CD14-positive monocyte (primary cell): ENCODE results near the gene ATP1B1. TPM values are rescaled to one million over a fixed set of nuclear protein-coding genes. Genes with fewer than 3 reads are reported as not detected.
A peak's percentile ranks its signal among the peaks of the same experiment; 100 is the strongest.

Experiments used
- DNase-seq, 3 donors: peaks; one replicate each; pipeline ENCODE4 v3.0.0-alpha.2; 2011 to 2022
- H2AFZ ChIP-seq: 2 replicates; pipeline ENCODE4 v1.6.0; 2012; ENCODE audit warnings: mild to moderate bottlenecking, low read depth, low read length, inconsistent platforms; ENCODE audit not compliant: insufficient read depth, poor library complexity, severe bottlenecking
- H3K27ac ChIP-seq, 2 donors: 1 replicate in 1 of 2; 2 replicates in 1 of 2; pipeline ENCODE4 v1.5.1; 2012 to 2013; ENCODE audit warnings: low read length in 2 of 2, control low read depth in 1 of 2, inconsistent platforms in 1 of 2, low read depth in 1 of 2, mild to moderate bottlenecking in 1 of 2
- H3K27me3 ChIP-seq, 2 donors: one replicate each; pipeline versions ENCODE4 v1.6.0 to v1.6.1; 2011 to 2013; ENCODE audit warnings: low read length in 2 of 2; ENCODE audit not compliant: control insufficient read depth in 2 of 2, insufficient read depth in 2 of 2
- H3K36me3 ChIP-seq, 2 donors: replicated peaks in 1 of 2; 1 replicate in 1 of 2; 2 replicates in 1 of 2; pipeline versions ENCODE4 v1.5.1 to v1.6.1; 2012 to 2013; ENCODE audit warnings: low read length in 2 of 2, control low read depth in 1 of 2, inconsistent platforms in 1 of 2, mild to moderate bottlenecking in 1 of 2; ENCODE audit not compliant: insufficient read depth in 2 of 2, control insufficient read depth in 1 of 2
- H3K4me1 ChIP-seq, 2 donors: 1 replicate in 1 of 2; 2 replicates in 1 of 2; pipeline versions ENCODE4 v1.5.1 to v1.6.1; 2012 to 2013; ENCODE audit warnings: low read length in 2 of 2, control low read depth in 1 of 2, inconsistent platforms in 1 of 2, mild to moderate bottlenecking in 1 of 2, moderate library complexity in 1 of 2; ENCODE audit not compliant: insufficient read depth in 2 of 2, control insufficient read depth in 1 of 2
- H3K4me2 ChIP-seq: replicated peaks from 2 replicates; pipeline ENCODE3; 2012; ENCODE audit warnings: low read length, moderate library complexity, mild to moderate bottlenecking; ENCODE audit not compliant: poor library complexity, severe bottlenecking; ENCODE audit errors: extremely low read depth
- H3K4me3 ChIP-seq, 3 experiments: fragments of 200-600 bp in 1 of 3; sonication (generic) in 1 of 3; replicated peaks in 1 of 3; 1 replicate in 2 of 3; 2 replicates in 1 of 3; pipeline ENCODE4 v1.5.1; 2011 to 2013; ENCODE audit warnings: low read length in 3 of 3, mild to moderate bottlenecking in 3 of 3, control low read depth in 2 of 3, low read depth in 2 of 3, inconsistent platforms in 1 of 3, moderate library complexity in 1 of 3
- H3K79me2 ChIP-seq: 2 replicates; pipeline ENCODE4 v1.6.0; 2012; ENCODE audit warnings: mild to moderate bottlenecking, control low read depth, inconsistent platforms, low read length, moderate library complexity; ENCODE audit not compliant: insufficient read depth
- H3K9ac ChIP-seq: 2 replicates; pipeline ENCODE4 v1.6.0; 2017; ENCODE audit warnings: low read length, mild to moderate bottlenecking; ENCODE audit not compliant: insufficient read depth, poor library complexity, severe bottlenecking
- H3K9me3 ChIP-seq, 2 donors: replicated peaks in 1 of 2; 1 replicate in 1 of 2; 2 replicates in 1 of 2; pipeline versions ENCODE4 v1.5.1 to v1.6.1; 2012 to 2013; ENCODE audit warnings: low read length in 2 of 2, control low read depth in 1 of 2; ENCODE audit not compliant: control insufficient read depth in 1 of 2, insufficient read depth in 1 of 2
- H4K20me1 ChIP-seq: 2 replicates; pipeline ENCODE4 v1.6.0; 2012; ENCODE audit warnings: mild to moderate bottlenecking, low read length, control low read depth, moderate library complexity; ENCODE audit not compliant: insufficient read depth
- H3K27ac Mint-ChIP-seq, 7 donors: one replicate each; pipeline ENCODE4 v1.8.0; 2020; ENCODE audit warnings: mild to moderate bottlenecking in 7 of 7, mixed read lengths in 7 of 7, moderate library complexity in 6 of 7, inconsistent platforms in 2 of 7
- H3K27me3 Mint-ChIP-seq, 3 donors: one replicate each; pipeline ENCODE4 v1.8.0; 2021 to 2022; ENCODE audit warnings: low read depth in 3 of 3, mild to moderate bottlenecking in 3 of 3, mixed read lengths in 3 of 3, moderate library complexity in 3 of 3, inconsistent platforms in 1 of 3
- H3K36me3 Mint-ChIP-seq, 2 donors: one replicate each; pipeline ENCODE4 v1.8.0; 2020; ENCODE audit warnings: mixed read lengths in 2 of 2, inconsistent platforms in 1 of 2, mild to moderate bottlenecking in 1 of 2
- H3K4me1 Mint-ChIP-seq: one replicate; pipeline ENCODE4 v1.8.0; 2020; ENCODE audit warnings: mild to moderate bottlenecking, mixed read lengths
- H3K4me3 Mint-ChIP-seq, 2 donors: one replicate each; pipeline ENCODE4 v1.8.0; 2020; ENCODE audit warnings: mild to moderate bottlenecking in 2 of 2, mixed read lengths in 2 of 2, moderate library complexity in 1 of 2
- H3K9me3 Mint-ChIP-seq, 7 donors: one replicate each; pipeline ENCODE4 v1.8.0; 2020 to 2022; ENCODE audit warnings: mixed read lengths in 7 of 7, mild to moderate bottlenecking in 6 of 7, moderate library complexity in 6 of 7, inconsistent platforms in 2 of 7
- WGBS: methylation state at CpG from one replicate; pipeline ENCODE4 v1.1.5; 2013; ENCODE audit warnings: missing lambda C conversion rate; ENCODE audit not compliant: insufficient coverage; 5-methylcytosine and 5-hydroxymethylcytosine counted together
- intact Hi-C, 2 donors: fragments of 100-400 bp; cut with micrococcal nuclease; formaldehyde crosslinking; loops; one replicate each; pipeline versions ENCODE4 v1.15.0 to v1.15.1; 2023
- polyA plus RNA-seq, 3 donors: library from polyadenylated mRNA; depleted of rRNA in 1 of 3; unstranded in 2 of 3; stranded (reverse) in 1 of 3; fragments of 300-500 nt in 2 of 3; fragments of >200 nt in 1 of 3; fragmentation: Illumina TruSeq in 2 of 3; gene quantifications; 1 replicate in 2 of 3; 2 replicates in 1 of 3; pipeline ENCODE4 v1.2.3, GENCODE V29; 2012 to 2021
- TF ChIP-seq, protein P1 (sequence below): fragments of 200-600 bp; IDR thresholded peaks from one replicate; pipeline ENCODE4 v1.8.0; 2022; ENCODE audit warnings: antibody characterized with exemption, mild to moderate bottlenecking

Gene ATP1B1
- polyA plus RNA-seq, 3 donors = 0.63 to 5.1 (median 0.72) TPM

DNA sequence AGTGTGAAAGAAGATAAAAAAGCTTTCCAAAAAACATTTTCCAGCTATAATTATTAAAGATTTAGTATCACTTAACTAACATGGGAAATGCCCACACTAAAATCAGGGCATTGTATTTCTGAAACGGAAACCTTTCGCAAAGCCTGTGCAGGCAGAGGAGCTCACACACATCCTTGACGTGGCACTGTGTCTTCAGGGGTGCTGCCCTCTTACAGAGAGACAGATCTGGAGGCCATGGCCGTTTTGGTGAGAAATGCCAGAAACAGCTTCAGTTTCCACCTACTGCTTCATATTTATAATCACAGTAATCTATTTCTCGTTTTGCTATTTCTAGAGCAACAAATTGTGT lies 26.7 kb downstream of the ATP1B1 start:
- H3K4me3 Mint-ChIP-seq = no peak overlapping the region
- Histone ChIP-seq H3K27ac (no peak overlapping the region), H3K27me3 (no peaks in the 10 kb centered on the region), H3K4me1 (no peaks in the 10 kb centered on the region), H3K9me3 (no peaks in the 10 kb centered on the region), H4K20me1 (no peaks in the 10 kb centered on the region), H3K4me2 (no peak overlapping the region), H3K9ac (no peak overlapping the region), H3K36me3 (no peaks in the 10 kb centered on the region), H2AFZ (no peak overlapping the region), H3K4me3 (no peak overlapping the region), H3K79me2 (no peaks in the 10 kb centered on the region)
- WGBS = 91% methylated on average over 4 of the region's 5 CpGs
- intact Hi-C loops = no loop called here
- TF ChIP-seq, protein P1, sequence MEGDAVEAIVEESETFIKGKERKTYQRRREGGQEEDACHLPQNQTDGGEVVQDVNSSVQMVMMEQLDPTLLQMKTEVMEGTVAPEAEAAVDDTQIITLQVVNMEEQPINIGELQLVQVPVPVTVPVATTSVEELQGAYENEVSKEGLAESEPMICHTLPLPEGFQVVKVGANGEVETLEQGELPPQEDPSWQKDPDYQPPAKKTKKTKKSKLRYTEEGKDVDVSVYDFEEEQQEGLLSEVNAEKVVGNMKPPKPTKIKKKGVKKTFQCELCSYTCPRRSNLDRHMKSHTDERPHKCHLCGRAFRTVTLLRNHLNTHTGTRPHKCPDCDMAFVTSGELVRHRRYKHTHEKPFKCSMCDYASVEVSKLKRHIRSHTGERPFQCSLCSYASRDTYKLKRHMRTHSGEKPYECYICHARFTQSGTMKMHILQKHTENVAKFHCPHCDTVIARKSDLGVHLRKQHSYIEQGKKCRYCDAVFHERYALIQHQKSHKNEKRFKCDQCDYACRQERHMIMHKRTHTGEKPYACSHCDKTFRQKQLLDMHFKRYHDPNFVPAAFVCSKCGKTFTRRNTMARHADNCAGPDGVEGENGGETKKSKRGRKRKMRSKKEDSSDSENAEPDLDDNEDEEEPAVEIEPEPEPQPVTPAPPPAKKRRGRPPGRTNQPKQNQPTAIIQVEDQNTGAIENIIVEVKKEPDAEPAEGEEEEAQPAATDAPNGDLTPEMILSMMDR = no peak
- H3K36me3 Mint-ChIP-seq = peaks cover 2 to 15% of the 10 kb centered on the region in 2 donors
- no peak for DNase-seq
- H3K4me1 Mint-ChIP-seq = no peaks in the 10 kb centered on the region
- H3K27me3 Mint-ChIP-seq = no peaks in the 10 kb centered on the region
- no peaks in the 10 kb centered on the region for H3K9me3 Mint-ChIP-seq
- no peak overlapping the region for H3K27ac Mint-ChIP-seq

- Mint-ChIP-seq H3K27me3 (no peaks in the 10 kb centered on the region), H3K36me3 (peaks cover 0 to 9% of the 10 kb centered on the region in 2 donors), H3K9me3 (no peaks in the 10 kb centered on the region), H3K4me1 (no peaks in the 10 kb centered on the region), H3K27ac (no peak overlapping the region), H3K4me3 (no peak overlapping the region)
- TF ChIP-seq, protein P1 = peak; percentile 42
- Histone ChIP-seq H3K27me3 (no peaks in the 10 kb centered on the region), H3K27ac (no peak overlapping the region), H3K4me2 (no peak overlapping the region), H3K4me1 (no peaks in the 10 kb centered on the region), H3K4me3 (no peak overlapping the region), H3K36me3 (no peaks in the 10 kb centered on the region), H2AFZ (no peak overlapping the region), H3K79me2 (no peaks in the 10 kb centered on the region), H4K20me1 (no peaks in the 10 kb centered on the region), H3K9ac (no peak overlapping the region), H3K9me3 (no peaks in the 10 kb centered on the region)
- WGBS = no CpG with 5 or more reads among the region's 2 CpGs
- intact Hi-C loops = no loop called here
- DNase-seq = no peak
Observed at GRCh38 chr1:169133801-169134502, 27.5 kb downstream of the ATP1B1 start.
